IMR-90 (cell line): ENCODE measurements around the gene GTF2F2. TPM values are rescaled to one million over a fixed set of nuclear protein-coding genes. Genes with fewer than 3 reads are reported as not detected.

ENCODE experiments used
- ATAC-seq: fragments of 200-7000 bp; cut with Tn5 transposase; 2 replicates; pipeline ENCODE4 v1.9.1; 2020; ENCODE audit warnings: low read depth, mild to moderate bottlenecking, moderate library complexity
- BruUV-seq: library from RNA; stranded (reverse); fragments of 400-500 nt; replicated peaks from 2 replicates; lab custom pipeline; 2021; lab: Mats Ljungman, UMichigan
- CTCF ChIA-PET: fragments of 300-600 bp; formaldehyde crosslinking; extraction: SDS; loops from one replicate; lab custom pipeline; 2021; ENCODE audit warnings: antibody characterized with exemption; lab: Yijun Ruan, JAX
- POLR2A ChIA-PET: fragments of 300-600 bp; sonication (Branson Sonifier 250); formaldehyde crosslinking; loops from one replicate; lab custom pipeline; 2022; ENCODE audit warnings: antibody characterized with exemption; ENCODE audit not compliant: unreplicated experiment; lab: Charles Lee
- DNase-seq: peaks from one replicate; pipeline ENCODE4 v3.0.0; 2013
- H2AFZ ChIP-seq: replicated peaks from 2 replicates; pipeline ENCODE3; 2013; ENCODE audit warnings: low read length, mild to moderate bottlenecking; ENCODE audit not compliant: poor library complexity
- H2AK5ac ChIP-seq: 2 replicates; pipeline ENCODE4 v1.6.1; 2013; ENCODE audit warnings: low read depth, low read length, inconsistent platforms
- H2AK9ac ChIP-seq: replicated peaks from 2 replicates; pipeline ENCODE3; 2013; ENCODE audit warnings: mild to moderate bottlenecking, low read depth, low read length, moderate library complexity; ENCODE audit not compliant: poor library complexity
- H2BK120ac ChIP-seq: 2 replicates; pipeline ENCODE4 v1.6.1; 2013; ENCODE audit warnings: low read depth, low read length, inconsistent platforms
- H2BK15ac ChIP-seq: 3 replicates; pipeline ENCODE4 v1.6.1; 2013; ENCODE audit warnings: low read depth, low read length, inconsistent platforms
- H2BK20ac ChIP-seq: 2 replicates; pipeline ENCODE4 v1.6.1; 2013; ENCODE audit warnings: low read depth, mild to moderate bottlenecking, inconsistent platforms, low read length, moderate library complexity
- H2BK5ac ChIP-seq: 2 replicates; pipeline ENCODE4 v1.6.1; 2013; ENCODE audit warnings: mild to moderate bottlenecking, low read depth, low read length, inconsistent platforms; ENCODE audit not compliant: poor library complexity, severe bottlenecking
- H3K14ac ChIP-seq: replicated peaks from 2 replicates; pipeline ENCODE4 v1.6.1; 2013; ENCODE audit warnings: low read depth, low read length, inconsistent platforms
- H3K18ac ChIP-seq: 2 replicates; pipeline ENCODE4 v1.6.1; 2013; ENCODE audit warnings: low read depth, low read length, control low read depth
- H3K23ac ChIP-seq: 2 replicates; pipeline ENCODE4 v1.6.1; 2013; ENCODE audit warnings: low read depth, low read length, inconsistent platforms
- H3K27ac ChIP-seq: 2 replicates; pipeline ENCODE4 v1.5.1; 2013; ENCODE audit warnings: mild to moderate bottlenecking, control low read depth, low read length; ENCODE audit not compliant: insufficient read depth
- H3K27me3 ChIP-seq: 2 replicates; pipeline ENCODE4 v1.6.1; 2013; ENCODE audit warnings: low read length; ENCODE audit not compliant: control insufficient read depth, insufficient read depth
- H3K36me3 ChIP-seq: 2 replicates; pipeline ENCODE4 v1.6.1; 2013; ENCODE audit warnings: low read length, mixed read lengths; ENCODE audit not compliant: control insufficient read depth, insufficient read depth
- H3K4ac ChIP-seq: 2 replicates; pipeline ENCODE4 v1.6.1; 2013; ENCODE audit warnings: low read depth, low read length, inconsistent platforms
- H3K4me1 ChIP-seq: 2 replicates; pipeline ENCODE4 v1.6.1; 2013; ENCODE audit warnings: low read length, mixed read lengths; ENCODE audit not compliant: control insufficient read depth, insufficient read depth
- H3K4me2 ChIP-seq: 2 replicates; pipeline ENCODE4 v1.6.1; 2013; ENCODE audit warnings: low read depth, mild to moderate bottlenecking, control low read depth, low read length, moderate library complexity
- H3K4me3 ChIP-seq: 2 replicates; pipeline ENCODE4 v1.5.1; 2013; ENCODE audit warnings: low read depth, mild to moderate bottlenecking, control low read depth, low read length, moderate library complexity; ENCODE audit not compliant: insufficient read depth
- H3K56ac ChIP-seq: 2 replicates; pipeline ENCODE4 v1.6.1; 2013; ENCODE audit warnings: low read length, inconsistent platforms; ENCODE audit not compliant: insufficient read depth; ENCODE audit errors: extremely low read depth
- H3K79me1 ChIP-seq, 2 experiments: 2 replicates each; pipeline ENCODE4 v1.6.1; 2013; ENCODE audit warnings: low read length in 2 of 2, inconsistent platforms in 1 of 2, low read depth in 1 of 2
- H3K9ac ChIP-seq: 2 replicates; pipeline ENCODE4 v1.6.1; 2013; ENCODE audit warnings: low read depth, low read length, control low read depth
- H3K9me1 ChIP-seq: 2 replicates; pipeline ENCODE4 v1.6.1; 2013; ENCODE audit warnings: low read length, inconsistent platforms; ENCODE audit not compliant: insufficient read depth
- H3K9me3 ChIP-seq: 2 replicates; pipeline ENCODE4 v1.6.1; 2013; ENCODE audit warnings: low read length; ENCODE audit not compliant: control insufficient read depth, insufficient read depth
- H4K20me1 ChIP-seq: 2 replicates; pipeline ENCODE4 v1.6.1; 2013; ENCODE audit warnings: low read length, inconsistent platforms; ENCODE audit not compliant: insufficient read depth
- H4K5ac ChIP-seq: 2 replicates; pipeline ENCODE4 v1.6.1; 2013; ENCODE audit warnings: mild to moderate bottlenecking, low read depth, low read length, control low read depth
- H4K8ac ChIP-seq, 2 experiments: 2 replicates each; pipeline ENCODE4 v1.6.1; 2013; ENCODE audit warnings: low read depth in 2 of 2, low read length in 2 of 2, control low read depth in 1 of 2, inconsistent platforms in 1 of 2
- H4K91ac ChIP-seq: 2 replicates; pipeline ENCODE4 v1.6.1; 2013; ENCODE audit warnings: low read depth, low read length, inconsistent platforms; ENCODE audit not compliant: insufficient read depth
- BHLHE40 ChIP-seq: fragments of 150-350 bp; IDR thresholded peaks from 2 replicates; pipeline ENCODE4 v1.6.1; 2016; ENCODE audit warnings: mild to moderate bottlenecking, low read depth, low read length
- CHD1 ChIP-seq: IDR thresholded peaks from 2 replicates; pipeline ENCODE4 v1.6.1; 2012; ENCODE audit warnings: low read depth, low read length, improper control_type of control experiment
- MAFK ChIP-seq: IDR thresholded peaks from 2 replicates; pipeline ENCODE4 v1.6.1; 2012; ENCODE audit warnings: low read depth, low read length, improper control_type of control experiment
- MXI1 ChIP-seq: IDR thresholded peaks from 2 replicates; pipeline ENCODE4 v1.6.1; 2012; ENCODE audit warnings: low read depth, mild to moderate bottlenecking, low read length, moderate library complexity, borderline replicate concordance
- WGBS, 2 experiments: methylation state at CpG; one replicate each; pipeline versions ENCODE4 v1.1.5 to v1.1.7; 2013; ENCODE audit warnings: missing lambda C conversion rate in 2 of 2; ENCODE audit not compliant: insufficient read length in 1 of 2; ENCODE audit errors: extremely low coverage in 2 of 2; 5-methylcytosine and 5-hydroxymethylcytosine counted together
- dilution Hi-C: fragments of 300-500 bp; cut with HindIII; formaldehyde crosslinking; loops from one replicate; pipeline ENCODE4 v1.14.3; 2018; ENCODE audit warnings: low sequenced_read_pairs; ENCODE audit not compliant: unreplicated experiment
- in situ Hi-C: fragments of 300-500 bp; cut with MboI; formaldehyde crosslinking; loops from 3 replicates; pipeline ENCODE4 v1.14.3; 2019; ENCODE audit warnings: low sequenced_read_pairs, inconsistent platforms, mixed read lengths
- intact Hi-C: fragments of 100-400 bp; cut with micrococcal nuclease; formaldehyde crosslinking; loops from 2 replicates; pipeline ENCODE4 v1.10.0; 2022
- polyA plus RNA-seq, 3 experiments: library from polyadenylated mRNA; depleted of rRNA; stranded (reverse); fragments of >200 nt; gene quantifications; 2 replicates each; pipeline ENCODE4 v1.2.3, GENCODE V29; 2012; ENCODE audit warnings: low replicate concordance in 1 of 3
- total RNA-seq: library from RNA; depleted of rRNA; stranded (reverse); fragments of >200 nt; gene quantifications from 2 replicates; pipeline ENCODE4 v1.2.3, GENCODE V29; 2012

GTF2F2 gene
- total and polyA plus RNA-seq, 2 of the 4 experiments (the other 2 are of a cell fraction): 16.5 to 21.0 TPM

- H2BK20ac ChIP-seq: no peak overlapping the region
- dilution Hi-C loops (no loop called here), intact Hi-C loops (loop anchor here (1.0 kb wide), 1 partner anchor 7 kb away; no protein-coding TSS in a partner anchor), in situ Hi-C loops (no loop called here)
- peaks cover 12% of the 10 kb centered on the region for H3K4me1 ChIP-seq
- peak overlapping the region; percentile 59 for H3K4me2 ChIP-seq
- DNase-seq (no peak), ATAC-seq (no peak; the same call in 1 of the 2 replicates)
- no peak overlapping the region for H2BK5ac ChIP-seq
- WGBS, 2 experiments: no CpG with 5 or more reads among the region's 3 CpGs
- H3K4me3 ChIP-seq: no peak overlapping the region
- H2BK15ac ChIP-seq: no peak overlapping the region
- H3K9me1 ChIP-seq: peaks cover 9% of the 10 kb centered on the region
- H4K20me1 ChIP-seq: no peaks in the 10 kb centered on the region
- no peaks in the 10 kb centered on the region for H3K27me3 ChIP-seq
- H2AFZ ChIP-seq: no peak overlapping the region
- POLR2A ChIA-PET: interaction anchor here (0.7 kb wide), 1 partner anchor 169 kb away, joined by 15 read pairs; no protein-coding TSS in a partner anchor
- CTCF ChIA-PET: no interaction called here
- H2AK9ac ChIP-seq: no peak overlapping the region
- H2BK120ac ChIP-seq: 0 out of 2 replicates have a peak overlapping the region, but pooled peaks have one; percentile 11
- no peak overlapping the region for H2AK5ac ChIP-seq
- no peak for TF ChIP-seq CHD1
- no peak for TF ChIP-seq MAFK
- TF ChIP-seq MXI1: no peak
- TF ChIP-seq BHLHE40: no peak
- H3K9ac ChIP-seq: no peak overlapping the region
- H4K5ac ChIP-seq: peak overlapping the region; percentile 84
- peak overlapping the region; percentile 71; the same call in 1 of the 2 replicates for H3K14ac ChIP-seq
- H4K8ac ChIP-seq: peak overlapping the region in 1 of 2 experiments; percentile 33; a peak in 1 of 4 replicates
- no peak overlapping the region for H3K27ac ChIP-seq
- H3K4ac ChIP-seq: peak overlapping the region; percentile 20; the same call in 1 of the 2 replicates
- H3K56ac ChIP-seq: no peak overlapping the region
- H3K23ac ChIP-seq: peak overlapping the region; percentile 93; the same call in 1 of the 2 replicates
- H3K79me1 ChIP-seq: peaks cover 10 to 30% of the 10 kb centered on the region in 2 experiments; a peak in 3 of 4 replicates
- no TSS peak for BruUV-seq
- no peak overlapping the region for H4K91ac ChIP-seq
- peak overlapping the region; percentile 88; the same call in 1 of the 2 replicates for H3K18ac ChIP-seq
- 0 out of 2 replicates have a peak, but pooled peaks cover 2% of the 10 kb centered on the region for H3K36me3 ChIP-seq
- no peaks in the 10 kb centered on the region for H3K9me3 ChIP-seq
These were observed 129.4 kb downstream of the GTF2F2 start for GRCh38 chr13:45249662-45250061.
